Natural killer cell treated with Interleukin-12 subunit alpha and Interleukin-12 subunit beta and Interleukin-15 and Interleukin-18, amount 100 ng/mL, for 72 hours (primary cell): ENCODE measurements around the gene PTPRG. TPM values are rescaled to one million over a fixed set of nuclear protein-coding genes. Genes with fewer than 3 reads are reported as not detected.

Experiments
- ATAC-seq, 2 donors: fragments of 150-1000 bp; cut with Tn5 transposase in 1 of 2; sonication (Bioruptor Pico), chemical (Tn5 transposase) in 1 of 2; 2 replicates each; pipeline ENCODE4 v1.10.0; 2021
- DNase-seq: peaks from one replicate; pipeline ENCODE4 v3.0.0; 2022; ENCODE audit warnings: low spot score
- H3K27ac Mint-ChIP-seq, 2 donors: 1 replicate in 1 of 2; 2 replicates in 1 of 2; pipeline ENCODE4 v1.8.0; 2022; ENCODE audit warnings: mixed read lengths in 2 of 2, mild to moderate bottlenecking in 1 of 2, moderate library complexity in 1 of 2
- H3K27me3 Mint-ChIP-seq, 2 donors: 1 replicate in 1 of 2; 2 replicates in 1 of 2; pipeline ENCODE4 v1.8.0; 2022; ENCODE audit warnings: mixed read lengths in 2 of 2
- H3K36me3 Mint-ChIP-seq: one replicate; pipeline ENCODE4 v1.8.0; 2022; ENCODE audit warnings: mixed read lengths
- H3K4me1 Mint-ChIP-seq, 2 donors: 1 replicate in 1 of 2; 2 replicates in 1 of 2; pipeline ENCODE4 v1.8.0; 2022; ENCODE audit warnings: low read depth in 2 of 2, mixed read lengths in 2 of 2, mild to moderate bottlenecking in 1 of 2
- H3K4me3 Mint-ChIP-seq: one replicate; pipeline ENCODE4 v1.8.0; 2022; ENCODE audit warnings: mixed read lengths
- H3K9me3 Mint-ChIP-seq: 2 replicates; pipeline ENCODE4 v1.8.0; 2022; ENCODE audit warnings: mixed read lengths
- total RNA-seq, 2 donors: library from RNA; stranded (reverse); gene quantifications; one replicate each; pipeline ENCODE4 v1.2.3, GENCODE V29; 2022

PTPRG gene
- total RNA-seq, 2 donors from 2014 or later = 0.33 to 0.93 TPM

- DNase-seq (no peak), ATAC-seq (no peak)
- H3K27me3 Mint-ChIP-seq = no peaks in the 10 kb centered on the region
- no peaks in the 10 kb centered on the region for H3K4me1 Mint-ChIP-seq
- peaks cover 4% of the 10 kb centered on the region for H3K9me3 Mint-ChIP-seq
- H3K27ac Mint-ChIP-seq = no peak overlapping the region
- no peak overlapping the region for H3K4me3 Mint-ChIP-seq
- H3K36me3 Mint-ChIP-seq = no peaks in the 10 kb centered on the region
Measured at GRCh38 chr3:61869371-61869770, 308.0 kb downstream of the PTPRG start.

GRCh38 chr3:61871644-61872043 lies 310.3 kb downstream of the PTPRG start:
- DNase-seq (no peak), ATAC-seq (no peak)
- H3K27ac Mint-ChIP-seq = no peak overlapping the region
- no peaks in the 10 kb centered on the region for H3K27me3 Mint-ChIP-seq
- H3K4me1 Mint-ChIP-seq = no peaks in the 10 kb centered on the region
- no peak overlapping the region for H3K4me3 Mint-ChIP-seq
- H3K36me3 Mint-ChIP-seq = no peaks in the 10 kb centered on the region
- peaks cover 4% of the 10 kb centered on the region for H3K9me3 Mint-ChIP-seq

GRCh38 chr3:61872077-61872706 lies 310.8 kb downstream of the PTPRG start:
- Mint-ChIP-seq H3K27me3 (no peaks in the 10 kb centered on the region), H3K4me1 (no peaks in the 10 kb centered on the region), H3K36me3 (no peaks in the 10 kb centered on the region), H3K27ac (no peak overlapping the region), H3K4me3 (no peak overlapping the region), H3K9me3 (peaks cover 4% of the 10 kb centered on the region)
- DNase-seq (no peak), ATAC-seq (no peak)

DNA sequence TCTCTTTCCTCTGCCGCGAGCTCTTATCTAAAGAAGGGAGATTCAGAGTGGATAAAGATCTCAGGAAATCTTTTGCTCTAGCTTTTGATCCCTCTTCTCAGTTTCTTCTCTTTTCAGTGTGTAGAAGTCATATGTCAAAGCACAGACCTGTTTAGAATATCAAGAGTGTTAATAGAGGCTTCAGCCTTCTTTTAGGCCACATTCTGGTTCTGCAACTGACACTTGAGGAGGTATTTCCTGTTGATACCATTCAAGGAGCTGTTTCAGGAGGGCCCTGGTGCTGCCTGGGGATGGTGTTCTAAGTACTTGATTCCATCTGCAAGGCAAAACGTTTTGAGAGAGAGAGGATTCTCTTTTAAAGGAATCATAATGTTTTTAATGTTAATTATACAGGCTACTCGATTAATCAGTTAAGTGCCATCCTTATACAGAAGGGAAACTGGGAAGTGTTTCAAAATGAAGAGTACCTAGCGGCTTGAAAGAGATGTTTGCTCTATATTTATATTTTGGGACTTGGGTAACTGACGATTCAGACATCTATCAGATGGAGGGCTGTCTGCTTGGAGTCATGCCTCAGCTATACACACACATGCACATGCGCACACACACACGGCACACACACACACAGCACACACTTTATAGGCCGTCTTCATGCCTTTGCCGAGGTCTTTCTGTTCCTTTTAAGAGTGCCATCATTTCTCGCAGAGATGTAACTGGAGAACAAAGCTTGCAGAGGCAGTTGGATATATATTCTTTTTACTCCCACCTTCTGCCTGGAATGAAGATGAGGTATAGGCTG lies 313.9 kb downstream of the PTPRG start:
- H3K27ac Mint-ChIP-seq = no peak overlapping the region
- H3K9me3 Mint-ChIP-seq = peaks cover 4% of the 10 kb centered on the region
- H3K27me3 Mint-ChIP-seq = no peaks in the 10 kb centered on the region
- ATAC-seq = no peak
- H3K36me3 Mint-ChIP-seq = no peaks in the 10 kb centered on the region
- DNase-seq = no peak
- H3K4me3 Mint-ChIP-seq = no peak overlapping the region
- H3K4me1 Mint-ChIP-seq = no peaks in the 10 kb centered on the region

GRCh38 chr3:61875976-61876671 lies 314.8 kb downstream of the PTPRG start:
- DNase-seq (no peak), ATAC-seq (no peak)
- Mint-ChIP-seq H3K9me3 (peaks cover 4% of the 10 kb centered on the region), H3K36me3 (no peaks in the 10 kb centered on the region), H3K27me3 (no peaks in the 10 kb centered on the region), H3K4me1 (no peaks in the 10 kb centered on the region), H3K27ac (no peak overlapping the region), H3K4me3 (no peak overlapping the region)

DNA sequence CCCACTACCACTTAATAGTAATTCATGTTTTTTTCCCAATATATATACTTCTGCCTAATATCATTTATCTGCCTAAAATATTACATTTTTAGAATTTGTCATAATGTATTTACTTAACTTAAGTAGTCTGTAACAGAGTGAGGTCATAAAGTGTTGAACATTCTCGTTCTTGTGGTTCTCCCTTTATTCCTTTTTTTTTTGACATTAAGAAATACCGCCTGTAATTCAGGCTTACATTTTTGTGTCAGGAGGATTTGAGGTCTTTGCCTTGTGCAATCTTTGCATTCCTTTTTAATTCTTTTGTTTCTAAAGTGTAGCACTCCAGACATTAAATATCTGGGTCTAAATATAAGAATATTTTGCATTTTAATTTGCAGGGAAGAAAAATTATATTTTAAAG lies 315.4 kb downstream of the PTPRG start:
- ATAC-seq = no peak
- Mint-ChIP-seq H3K4me3 (no peak overlapping the region), H3K36me3 (no peaks in the 10 kb centered on the region)

DNA sequence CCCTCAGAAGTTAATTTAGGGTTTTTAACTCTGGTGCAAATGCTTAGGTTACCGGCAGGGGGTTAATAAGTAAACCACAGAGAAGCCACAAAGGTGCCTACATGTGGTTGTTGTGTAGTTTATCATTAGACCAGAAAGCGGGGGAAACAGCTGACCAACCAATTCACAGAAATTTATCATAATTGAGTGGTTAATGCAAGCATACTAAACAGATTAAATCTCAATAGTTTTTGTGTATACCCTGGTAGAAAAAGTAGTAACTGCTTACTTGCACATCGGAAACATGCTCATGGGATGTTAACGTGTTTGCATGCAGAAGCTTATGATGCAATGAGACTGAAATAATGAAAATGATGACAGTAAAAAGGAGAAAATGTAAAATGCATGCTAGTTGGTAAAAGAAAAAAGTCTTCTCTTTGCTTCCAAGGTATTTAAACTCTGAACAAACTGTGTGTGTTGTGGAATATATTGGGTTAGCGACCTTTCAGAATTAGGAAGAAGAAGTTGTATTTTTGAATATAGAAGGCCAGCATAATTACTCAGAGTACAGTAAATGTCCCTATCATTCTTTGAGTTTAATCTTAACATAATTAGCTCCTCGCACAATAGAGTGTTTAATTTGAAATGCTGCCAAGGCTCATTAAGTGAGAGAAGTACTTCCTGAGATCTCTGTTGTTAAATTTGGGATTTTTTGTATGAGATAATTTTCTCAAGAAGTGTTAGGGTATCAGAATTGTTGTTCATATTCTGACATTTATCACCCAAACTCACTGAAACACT lies 316.2 kb downstream of the PTPRG start:
- H3K4me3 Mint-ChIP-seq = no peak overlapping the region
- H3K36me3 Mint-ChIP-seq = no peaks in the 10 kb centered on the region
- DNase-seq (no peak), ATAC-seq (no peak)
- H3K4me1 Mint-ChIP-seq = no peaks in the 10 kb centered on the region
- no peaks in the 10 kb centered on the region for H3K27me3 Mint-ChIP-seq
- no peaks in the 10 kb centered on the region for H3K9me3 Mint-ChIP-seq
- no peak overlapping the region for H3K27ac Mint-ChIP-seq

More for the DNA sequence above, 315.4 kb downstream of the PTPRG start:
- Mint-ChIP-seq H3K27me3 (no peaks in the 10 kb centered on the region), H3K9me3 (peaks cover 3% of the 10 kb centered on the region), H3K4me1 (no peaks in the 10 kb centered on the region), H3K27ac (no peak overlapping the region)
- no peak for DNase-seq

GRCh38 chr3:61882253-61882652 lies 320.9 kb downstream of the PTPRG start:
- ATAC-seq (no peak), DNase-seq (no peak)
- Mint-ChIP-seq H3K9me3 (no peaks in the 10 kb centered on the region), H3K27me3 (no peaks in the 10 kb centered on the region), H3K27ac (no peak overlapping the region), H3K4me1 (no peaks in the 10 kb centered on the region), H3K36me3 (no peaks in the 10 kb centered on the region), H3K4me3 (no peak overlapping the region)

DNA sequence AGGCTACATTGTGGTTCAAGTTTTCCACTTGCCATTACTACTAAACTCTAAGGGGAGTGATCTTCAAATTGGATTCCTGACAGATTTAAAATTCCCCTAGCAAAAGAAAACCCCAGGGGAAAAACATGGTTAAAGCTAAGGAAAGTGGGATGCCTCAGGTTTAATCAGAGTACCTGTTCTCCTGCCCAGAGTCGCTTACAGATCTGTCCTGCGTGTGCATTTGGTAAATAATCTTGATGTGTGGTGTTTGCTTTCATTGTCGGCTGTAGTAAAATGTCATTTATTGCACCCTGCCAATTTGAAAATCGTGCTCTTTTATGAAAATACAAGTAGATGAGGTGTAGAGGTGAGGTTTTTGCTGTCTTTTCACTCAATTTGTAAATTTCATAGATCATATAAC lies 323.4 kb downstream of the PTPRG start:
- H3K9me3 Mint-ChIP-seq = no peaks in the 10 kb centered on the region
- no peaks in the 10 kb centered on the region for H3K27me3 Mint-ChIP-seq
- H3K4me1 Mint-ChIP-seq = no peaks in the 10 kb centered on the region
- ATAC-seq (no peak), DNase-seq (no peak)
- no peak overlapping the region for H3K27ac Mint-ChIP-seq
- H3K36me3 Mint-ChIP-seq = no peaks in the 10 kb centered on the region
- no peak overlapping the region for H3K4me3 Mint-ChIP-seq

DNA sequence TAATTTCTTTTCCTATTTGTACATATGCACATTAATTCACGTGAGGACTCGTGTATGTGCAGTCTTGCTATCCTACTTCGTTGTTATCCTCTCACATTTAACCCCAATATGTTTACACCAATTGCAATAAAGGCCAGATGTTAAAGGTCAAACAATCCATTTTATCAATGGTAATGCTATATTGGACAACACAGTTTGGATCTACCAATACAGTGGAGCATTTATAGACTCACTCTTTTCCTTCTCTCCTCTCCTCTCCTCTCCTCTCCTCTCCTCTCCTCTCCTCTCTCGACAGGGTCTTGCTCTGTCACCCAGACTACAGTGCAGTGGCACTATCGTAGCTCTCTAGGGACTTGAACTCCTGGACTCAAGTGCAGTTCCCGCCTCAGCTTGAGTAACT lies 324.0 kb downstream of the PTPRG start:
- DNase-seq = no peak
- Mint-ChIP-seq H3K9me3 (no peaks in the 10 kb centered on the region), H3K27me3 (no peaks in the 10 kb centered on the region), H3K4me3 (no peak overlapping the region), H3K36me3 (no peaks in the 10 kb centered on the region), H3K27ac (no peak overlapping the region), H3K4me1 (no peaks in the 10 kb centered on the region)
- no peak for ATAC-seq

- Mint-ChIP-seq H3K4me3 (no peak overlapping the region), H3K27me3 (no peaks in the 10 kb centered on the region), H3K4me1 (no peaks in the 10 kb centered on the region), H3K9me3 (no peaks in the 10 kb centered on the region), H3K36me3 (no peaks in the 10 kb centered on the region), H3K27ac (no peak overlapping the region)
- DNase-seq (no peak), ATAC-seq (no peak)
Measured at GRCh38 chr3:61887206-61887605, 325.8 kb downstream of the PTPRG start.

- no peak overlapping the region for H3K4me3 Mint-ChIP-seq
- H3K36me3 Mint-ChIP-seq = no peaks in the 10 kb centered on the region
- H3K27ac Mint-ChIP-seq = no peak overlapping the region
- H3K27me3 Mint-ChIP-seq = no peaks in the 10 kb centered on the region
- no peaks in the 10 kb centered on the region for H3K4me1 Mint-ChIP-seq
- H3K9me3 Mint-ChIP-seq = no peaks in the 10 kb centered on the region
- no peak for DNase-seq
- no peak for ATAC-seq
Measured at GRCh38 chr3:61889259-61889658, 327.9 kb downstream of the PTPRG start.

DNA sequence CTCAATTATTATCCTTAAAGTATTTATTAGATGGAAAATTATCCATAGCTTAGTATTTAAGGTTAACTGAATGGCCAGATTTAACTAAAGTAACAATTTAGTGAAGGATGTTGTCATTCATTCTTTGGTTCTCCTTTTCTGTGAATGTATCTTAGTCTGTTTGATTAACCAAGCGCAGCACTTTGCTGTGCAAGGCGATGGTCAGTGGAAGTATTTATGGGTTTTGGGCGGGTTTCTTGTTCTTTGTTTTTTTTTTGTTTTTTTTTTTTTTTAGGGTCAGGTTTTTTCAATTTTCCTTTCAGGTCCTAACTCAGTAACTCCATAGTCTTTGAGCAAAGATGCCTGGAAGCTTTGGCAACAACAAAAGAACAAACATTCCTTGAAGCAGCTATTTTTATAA lies 328.8 kb downstream of the PTPRG start:
- DNase-seq = no peak
- Mint-ChIP-seq H3K36me3 (no peaks in the 10 kb centered on the region), H3K4me1 (peaks cover 4 to 5% of the 10 kb centered on the region in 2 donors), H3K9me3 (no peaks in the 10 kb centered on the region), H3K4me3 (no peak overlapping the region), H3K27ac (no peak overlapping the region), H3K27me3 (no peaks in the 10 kb centered on the region)
- no peak for ATAC-seq

GRCh38 chr3:61890586-61890985 lies 329.2 kb downstream of the PTPRG start:
- H3K27ac Mint-ChIP-seq = no peak overlapping the region
- H3K4me1 Mint-ChIP-seq = peaks cover 6 to 8% of the 10 kb centered on the region in 2 donors
- H3K4me3 Mint-ChIP-seq = no peak overlapping the region
- DNase-seq (no peak), ATAC-seq (no peak)
- H3K27me3 Mint-ChIP-seq = no peaks in the 10 kb centered on the region
- no peaks in the 10 kb centered on the region for H3K36me3 Mint-ChIP-seq
- H3K9me3 Mint-ChIP-seq = no peaks in the 10 kb centered on the region
